GM12872 (cell line): ENCODE data around the gene FNDC5.
A peak's percentile ranks its signal among the peaks of the same experiment; 100 is the strongest.

Experiments used
- CTCF ChIP-seq: IDR thresholded peaks from 3 replicates; pipeline ENCODE4 v1.5.1; 2011; ENCODE audit warnings: low read depth, mild to moderate bottlenecking, low read length, moderate library complexity; ENCODE audit not compliant: insufficient read depth

Gene FNDC5

GRCh38 chr1:32876341-32877210 is 5.9 kb upstream of the FNDC5 start:
- TF ChIP-seq CTCF = peak; percentile 99

- TF ChIP-seq CTCF = no peak
Measured at GRCh38 chr1:32874860-32875752, 4.4 kb upstream of the FNDC5 start.

DNA sequence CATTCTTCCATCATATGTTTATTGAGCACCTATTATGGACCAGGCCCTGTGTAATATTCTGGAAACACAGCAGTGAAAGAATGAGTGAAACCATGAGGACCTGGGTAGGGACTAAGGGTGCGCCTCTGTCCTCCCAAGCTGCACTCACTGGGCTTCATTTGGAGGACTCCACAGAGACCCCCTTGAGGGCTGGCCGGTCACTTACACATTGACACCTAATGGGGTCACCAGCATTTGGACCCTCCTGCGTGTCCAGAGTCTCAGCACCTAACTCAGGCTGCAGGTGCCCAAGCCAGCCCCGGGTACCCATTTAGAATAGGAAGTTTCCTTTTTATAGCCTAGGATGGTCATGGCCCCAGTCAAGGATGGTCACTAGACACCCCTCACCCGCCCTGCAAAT is 2.8 kb upstream of the FNDC5 start:
- no peak for TF ChIP-seq CTCF

DNA sequence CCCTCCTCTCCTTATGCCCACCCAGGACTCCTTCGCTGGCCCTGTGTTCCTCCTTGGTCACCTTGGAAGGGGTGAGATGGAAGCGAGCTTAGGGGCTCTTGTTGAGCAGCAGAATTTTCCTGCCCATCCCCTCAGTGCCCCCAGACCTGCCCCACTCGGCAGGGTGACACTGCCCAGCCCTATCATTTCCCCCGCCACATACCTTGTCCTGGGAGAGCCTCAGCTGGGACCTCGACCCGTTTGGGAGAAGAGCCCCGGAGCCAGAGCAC is 1.4 kb upstream of the FNDC5 start:
- TF ChIP-seq CTCF = no peak

GRCh38 chr1:32871364-32872191 is 866 bp upstream of the FNDC5 start:
- no peak for TF ChIP-seq CTCF

- no peak for TF ChIP-seq CTCF
Measured at GRCh38 chr1:32869923-32870614, 643 bp downstream of the FNDC5 start.
